HG02588 (cell line): Measurements from ENCODE around the gene JADE2.
"Not testable (repeated sequence)": the region's sequence is repeated elsewhere in the genome, so short reads cannot be mapped to it uniquely, and the experiment has no call there.

Experiments
- ATAC-seq: cut with Tn5 transposase; IDR thresholded peaks from one replicate; pipeline ENCODE4 v1.9.1; 2021; ENCODE audit warnings: mild to moderate bottlenecking, moderate library complexity; ENCODE audit not compliant: unreplicated experiment

The JADE2 gene

DNA sequence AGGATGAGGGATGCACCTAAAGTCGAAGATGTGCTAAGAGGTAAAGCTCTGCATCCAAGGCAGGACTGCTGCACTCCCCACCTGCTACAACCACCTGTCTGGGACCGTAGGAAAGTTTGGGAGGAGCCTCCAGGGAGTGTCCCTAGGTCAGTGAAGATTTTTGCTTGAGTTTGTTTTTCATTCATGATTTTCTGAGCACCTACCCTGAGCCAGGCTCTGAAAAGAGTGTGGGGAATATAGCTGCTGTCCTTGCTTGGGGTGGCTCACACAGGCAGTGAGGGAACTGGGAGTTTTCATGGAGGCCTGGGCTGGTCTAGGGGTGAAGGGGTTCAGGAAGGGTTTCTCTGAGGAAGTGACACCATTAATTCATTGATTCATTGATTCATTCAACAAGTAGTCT lies 58.3 kb downstream of the JADE2 start:
- no peak for ATAC-seq

DNA sequence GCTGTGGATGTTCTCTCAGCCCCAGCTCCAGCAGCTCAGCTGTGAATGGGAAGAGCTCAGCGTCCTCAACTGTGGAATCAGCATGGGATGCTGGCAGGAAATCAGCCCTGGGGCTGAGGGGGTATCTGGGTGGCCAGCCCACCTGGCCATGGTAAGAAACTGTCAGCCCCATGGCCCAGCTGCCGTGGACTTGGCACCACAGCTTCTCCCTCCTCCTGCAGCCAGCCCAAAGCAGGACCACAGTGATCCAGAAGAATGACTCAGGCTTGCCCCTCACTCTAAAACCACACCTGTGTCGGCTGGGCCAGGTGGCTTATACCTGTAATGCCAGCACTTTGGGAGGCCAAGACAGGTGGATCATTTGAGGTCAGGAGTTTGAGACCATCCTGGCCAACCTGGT lies 59.2 kb downstream of the JADE2 start:
- ATAC-seq = no peak

DNA sequence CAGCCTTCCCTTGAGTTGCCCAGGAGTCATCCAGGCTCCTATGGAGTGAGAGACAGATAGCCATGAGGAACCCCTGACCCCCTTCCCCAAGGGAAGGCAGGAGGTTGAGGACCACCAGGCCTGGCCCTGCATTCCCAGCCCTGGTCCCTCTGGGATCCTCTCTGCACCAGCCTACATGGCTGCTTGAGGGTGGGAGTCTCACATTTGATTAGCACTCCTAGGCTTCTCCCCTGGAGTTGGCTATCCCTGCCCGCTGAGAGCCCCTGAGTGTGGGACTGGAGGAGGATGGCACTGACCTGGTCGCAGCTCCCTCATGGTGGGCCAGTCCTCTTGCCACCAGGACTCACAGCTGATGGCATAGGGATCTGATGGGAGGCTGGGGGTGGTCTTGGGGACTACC lies 60.5 kb downstream of the JADE2 start:
- ATAC-seq = no peak

DNA sequence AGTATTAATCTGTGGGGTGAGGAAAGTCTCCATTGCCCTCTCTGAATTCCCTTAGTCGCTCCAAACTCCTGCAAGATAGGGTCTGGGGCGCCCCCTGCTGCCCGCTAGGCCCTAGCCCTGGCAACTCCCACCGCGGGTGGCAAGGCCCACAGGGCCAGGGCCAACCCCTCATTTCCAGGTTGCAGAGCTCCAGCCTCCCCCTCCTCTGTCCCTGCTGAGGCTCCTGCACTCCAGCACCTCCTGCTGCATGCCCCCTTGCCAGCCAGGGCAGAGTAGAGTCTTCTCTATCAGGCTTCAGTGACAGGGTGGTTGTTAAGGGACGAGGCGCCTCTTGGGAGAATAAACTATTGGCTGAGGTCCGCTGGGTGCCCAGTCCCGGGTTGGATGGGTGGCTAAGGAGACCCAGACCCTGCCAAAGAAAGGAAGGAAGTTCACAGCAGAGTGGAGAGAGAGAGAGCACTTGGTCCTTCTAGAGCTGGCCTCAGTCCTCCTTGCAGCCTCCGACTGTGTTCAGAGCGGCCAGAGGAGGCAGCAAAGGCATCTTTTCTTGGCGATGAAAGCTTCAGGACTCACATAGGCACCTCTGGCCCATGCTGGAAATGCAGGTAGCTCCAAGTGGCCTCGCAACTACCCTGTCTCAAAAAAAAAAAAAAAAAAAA lies 61.5 kb downstream of the JADE2 start:
- peak; percentile 74 for ATAC-seq

DNA sequence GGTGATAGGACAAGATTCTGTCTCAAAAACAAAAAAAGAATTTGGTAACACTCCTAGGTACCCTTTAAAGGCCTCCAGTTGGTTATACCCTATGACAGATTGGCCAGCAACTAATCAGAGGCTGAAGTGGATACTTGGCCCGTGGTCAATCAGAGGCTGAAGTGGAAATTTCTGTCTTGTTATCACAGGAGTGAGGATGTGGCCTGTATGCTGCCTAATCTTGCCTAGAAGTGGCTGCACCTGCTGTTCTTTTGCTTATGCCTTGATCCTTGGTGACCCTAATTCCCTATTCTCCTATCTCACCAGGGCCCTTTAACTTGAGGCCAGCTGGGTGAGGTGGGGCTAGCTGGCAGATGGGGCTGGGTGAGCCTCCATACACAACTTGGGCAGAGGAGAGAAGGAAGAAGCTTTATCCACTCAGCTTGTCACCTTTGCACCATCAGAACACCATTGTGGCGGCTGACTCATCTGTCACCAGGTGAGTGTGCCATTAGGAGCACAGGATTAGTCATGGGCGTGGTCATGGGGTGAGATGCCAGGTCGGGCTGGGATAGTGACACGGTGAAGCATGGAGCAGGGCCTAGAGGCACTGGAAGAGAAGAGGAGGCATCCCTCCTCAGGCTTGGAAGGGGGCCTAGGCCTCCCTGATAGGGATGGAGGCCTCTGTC lies 65.7 kb downstream of the JADE2 start:
- no peak for ATAC-seq

DNA sequence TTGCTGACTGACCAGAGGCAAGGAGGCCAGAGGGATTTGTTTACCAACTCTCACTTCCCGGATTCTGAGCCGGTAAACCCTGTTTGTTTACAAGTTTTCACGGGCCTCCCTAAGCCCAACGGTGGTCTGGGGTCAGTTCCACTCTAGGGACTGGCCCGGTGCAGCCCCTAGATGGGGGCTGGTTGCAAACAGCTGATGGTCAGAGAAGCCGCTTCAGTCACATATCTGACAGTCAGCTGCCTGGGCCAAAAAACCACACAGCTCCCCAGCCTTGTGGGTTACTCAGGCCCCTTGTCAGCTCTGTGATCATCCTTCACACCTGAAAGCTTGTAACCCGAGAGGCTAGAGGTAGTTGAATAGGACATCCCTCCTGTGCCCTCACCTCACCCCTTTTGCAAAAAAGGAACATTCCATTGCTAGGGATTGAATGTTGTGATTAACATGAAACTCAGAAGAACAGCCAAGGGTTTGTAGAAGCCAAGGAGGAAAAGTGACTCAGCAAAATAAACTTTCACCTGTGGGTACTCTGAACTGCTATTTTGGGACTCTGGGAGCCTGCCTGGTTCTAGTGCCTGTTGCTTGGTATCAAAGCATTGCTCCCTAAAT lies 66.8 kb downstream of the JADE2 start:
- ATAC-seq = no peak

DNA sequence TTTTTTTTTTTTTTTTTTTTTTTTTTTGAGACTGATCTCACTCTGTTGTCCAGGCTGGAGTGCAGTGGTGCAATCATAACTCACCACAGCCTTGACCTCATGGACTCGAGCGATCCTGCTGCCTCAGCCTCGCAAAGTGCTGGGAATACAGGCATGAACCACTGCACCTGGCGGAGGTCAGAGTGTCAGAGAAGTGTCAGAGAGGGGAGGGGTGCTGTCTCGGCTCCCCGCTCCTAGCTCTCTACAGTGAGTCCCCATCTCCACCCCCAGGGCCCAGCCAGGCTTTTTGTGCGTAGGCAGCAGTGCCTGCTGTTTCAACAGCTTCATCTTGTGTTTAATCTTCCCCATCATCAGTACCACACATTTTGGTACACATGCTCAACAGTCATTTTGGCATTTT lies 68.9 kb downstream of the JADE2 start:
- no peak for ATAC-seq

DNA sequence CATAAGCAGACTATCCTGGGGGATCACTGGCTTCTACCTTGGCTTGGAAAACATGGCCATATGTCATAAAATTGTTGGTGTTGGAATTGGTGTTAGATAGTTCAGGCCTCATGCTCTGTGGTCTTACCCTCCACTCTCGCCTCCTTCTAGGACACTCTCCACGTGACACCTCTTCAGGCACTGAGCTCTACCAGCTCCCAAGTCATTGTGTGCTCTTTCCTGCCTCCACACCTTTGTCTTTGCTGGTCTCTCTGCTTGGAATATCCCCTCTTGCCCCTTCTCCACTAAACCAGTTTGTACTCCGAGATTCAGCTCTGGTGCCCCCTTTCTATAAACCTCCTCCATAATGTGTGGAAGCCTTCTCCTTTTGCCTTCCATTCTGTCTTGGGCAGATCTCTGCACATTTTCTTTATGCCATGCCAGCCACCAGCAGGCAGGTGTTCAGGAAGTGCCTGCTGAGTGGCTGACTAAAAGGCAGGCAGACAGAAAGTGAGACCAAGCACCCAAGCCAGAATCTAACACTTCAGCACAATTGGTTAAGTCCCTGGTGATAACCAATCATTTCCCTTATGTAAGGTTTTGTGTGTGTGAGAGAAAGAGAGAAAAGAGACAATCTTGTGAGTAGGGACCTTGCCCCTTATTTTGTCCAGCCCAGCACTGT lies 69.5 kb downstream of the JADE2 start:
- peak; percentile 73 for ATAC-seq

DNA sequence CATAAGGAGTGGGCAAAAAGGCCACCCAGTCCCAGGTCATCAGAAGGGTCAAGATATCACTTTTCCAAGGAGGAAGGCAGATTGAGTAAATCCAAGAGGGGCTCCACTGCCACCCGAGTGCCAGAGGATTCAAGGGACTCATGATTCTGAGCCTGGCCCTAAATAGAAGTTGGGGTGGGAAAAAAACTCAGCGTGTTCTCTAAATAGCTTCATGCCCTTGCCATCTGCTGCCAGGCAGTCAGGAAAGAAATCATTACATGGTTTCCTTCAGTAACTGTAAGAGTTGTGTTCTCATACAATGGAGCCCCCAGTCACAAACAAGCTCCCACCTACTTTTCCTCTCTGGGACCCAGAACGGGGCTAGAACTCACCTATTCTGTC lies 70.0 kb downstream of the JADE2 start:
- no peak for ATAC-seq

DNA sequence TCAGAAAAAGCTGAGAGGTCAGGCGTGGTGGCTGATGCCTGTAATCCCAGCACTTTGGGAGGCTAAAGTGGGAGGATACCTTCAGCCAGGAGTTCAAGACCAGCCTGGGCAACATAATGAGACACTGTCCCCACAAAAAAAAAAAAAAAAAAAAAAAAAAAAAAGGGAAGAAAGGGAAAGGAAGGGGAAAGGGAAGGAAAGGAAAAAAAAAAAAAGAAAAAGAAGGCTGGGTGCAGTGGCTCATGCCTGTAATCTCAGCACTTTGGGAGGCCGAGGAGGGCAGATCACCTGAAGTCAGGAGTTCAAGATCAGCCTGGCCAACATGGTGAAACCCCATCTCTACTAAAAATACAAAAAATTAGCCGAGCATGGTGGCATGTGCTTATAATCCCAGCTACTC lies 74.3 kb downstream of the JADE2 start:
- not testable (repeated sequence) for ATAC-seq

DNA sequence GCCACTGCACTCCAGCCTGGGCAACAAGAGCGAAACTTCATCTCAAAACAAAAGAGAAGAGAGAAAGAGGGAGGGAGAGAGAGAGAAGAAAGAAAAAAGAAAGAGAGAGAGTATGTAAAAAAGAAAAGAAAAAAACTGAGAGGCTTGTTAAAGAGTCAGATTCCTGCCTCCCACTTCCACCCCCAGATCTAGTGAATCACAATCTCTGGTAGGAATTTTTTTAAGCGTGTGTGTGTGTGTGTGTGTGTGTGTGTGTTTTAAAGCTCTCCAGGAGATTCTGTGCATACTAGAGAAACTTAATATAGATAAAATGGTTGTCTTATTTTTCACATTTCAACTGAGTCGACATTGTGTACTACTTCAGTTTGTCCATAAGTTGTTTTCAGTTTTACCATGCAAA lies 75.1 kb downstream of the JADE2 start:
- no peak for ATAC-seq

DNA sequence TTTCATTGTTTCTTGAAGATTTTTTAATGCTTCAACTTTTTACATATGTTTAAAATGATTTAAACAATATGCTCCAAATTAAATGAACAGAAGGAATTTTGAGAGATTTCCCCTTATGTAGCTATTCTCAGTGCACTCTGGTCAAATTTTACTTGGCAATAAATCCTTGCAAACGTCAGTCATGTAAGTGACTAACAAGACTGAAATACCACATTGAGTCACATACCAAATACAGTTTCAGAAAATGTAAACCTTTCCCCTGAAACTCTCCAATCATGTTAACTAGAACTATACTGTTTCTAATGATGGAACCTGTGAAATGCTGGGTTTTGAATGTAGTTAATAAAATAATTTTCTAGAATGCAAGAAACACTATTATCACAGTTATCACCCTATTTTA lies 77.6 kb downstream of the JADE2 start:
- no peak for ATAC-seq

DNA sequence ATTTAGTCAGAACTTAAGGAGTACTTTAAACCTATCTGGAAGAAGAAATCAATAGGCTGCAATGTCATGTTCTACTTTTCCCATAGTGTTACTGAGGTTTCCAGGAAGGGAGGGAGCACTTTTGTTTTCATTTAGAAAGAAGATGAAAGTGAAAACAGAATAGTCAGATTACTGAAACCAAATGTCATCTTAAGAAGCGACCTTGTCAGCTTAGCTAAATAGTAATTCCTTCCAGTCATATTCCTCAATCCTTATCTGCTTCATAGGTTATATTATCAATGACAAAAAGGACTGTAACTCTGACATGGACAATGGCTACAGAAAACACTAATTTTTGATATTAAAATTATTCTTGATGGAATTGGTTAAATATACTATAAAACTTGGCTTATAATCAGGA lies 79.4 kb downstream of the JADE2 start:
- ATAC-seq = no peak

DNA sequence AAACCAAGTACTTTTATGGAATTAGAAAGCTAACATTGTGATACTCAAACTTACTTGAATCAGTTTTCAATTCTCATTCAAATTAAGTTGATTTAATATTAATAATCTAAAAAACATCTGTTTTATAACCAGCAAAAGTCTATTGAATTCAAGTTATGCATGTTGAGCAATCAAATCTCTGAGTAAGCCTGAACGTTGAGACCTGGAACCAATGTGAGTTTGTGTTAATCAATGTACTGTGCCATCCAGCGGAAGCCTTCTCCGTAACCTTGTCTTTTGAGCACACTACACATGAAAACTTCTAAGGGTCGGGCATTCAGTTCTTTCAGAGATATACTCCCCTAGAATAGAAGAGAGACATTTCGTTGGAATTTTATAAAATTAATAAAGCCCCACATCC lies 81.3 kb downstream of the JADE2 start:
- ATAC-seq = no peak

DNA sequence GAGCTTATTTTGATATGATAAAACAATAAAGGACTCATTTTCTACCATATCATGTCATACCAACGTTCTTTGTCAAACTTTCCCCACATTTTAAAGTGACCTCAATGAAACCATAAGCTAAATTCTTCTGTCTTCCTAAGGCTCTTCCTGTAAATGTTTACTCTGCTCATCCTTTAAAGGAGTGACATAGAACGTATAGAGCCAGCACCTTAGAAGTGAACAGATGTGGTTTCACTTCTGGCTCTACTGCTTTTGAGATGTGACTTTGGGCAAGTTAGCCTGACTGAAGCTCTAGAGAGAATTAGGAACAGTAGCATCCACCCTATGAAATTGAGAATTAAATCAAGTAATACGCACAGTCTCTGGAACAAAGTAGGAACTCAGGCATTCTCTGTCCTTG lies 83.1 kb downstream of the JADE2 start:
- ATAC-seq = no peak

DNA sequence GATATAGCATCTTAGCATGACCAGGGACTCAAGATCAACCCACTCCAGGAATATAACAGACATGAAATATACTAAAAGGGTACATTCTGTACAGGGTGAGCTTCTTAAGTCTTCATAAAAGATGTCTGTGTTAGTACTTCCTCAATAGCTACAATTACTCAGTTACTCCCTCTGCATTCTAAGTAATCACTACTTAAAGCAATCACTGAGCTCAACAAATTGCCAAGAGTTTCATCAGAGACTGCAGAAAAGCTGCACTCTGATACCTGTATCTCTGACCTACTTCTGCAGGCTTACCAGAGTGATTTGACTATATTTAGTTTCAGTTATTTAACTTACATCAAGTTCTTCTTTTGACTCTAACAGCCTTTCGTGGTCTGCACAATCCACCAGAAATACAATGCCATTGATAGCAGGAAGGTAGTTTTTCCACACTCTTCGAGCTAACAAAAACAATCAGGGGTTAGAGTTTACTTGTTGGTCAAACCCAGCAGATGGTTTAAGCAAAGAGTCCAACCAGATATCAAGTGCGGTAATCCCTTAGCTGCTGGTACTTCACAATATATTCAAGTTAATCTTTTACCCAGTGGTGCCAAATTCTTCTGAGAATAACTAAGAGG lies 83.9 kb downstream of the JADE2 start:
- no peak for ATAC-seq

DNA sequence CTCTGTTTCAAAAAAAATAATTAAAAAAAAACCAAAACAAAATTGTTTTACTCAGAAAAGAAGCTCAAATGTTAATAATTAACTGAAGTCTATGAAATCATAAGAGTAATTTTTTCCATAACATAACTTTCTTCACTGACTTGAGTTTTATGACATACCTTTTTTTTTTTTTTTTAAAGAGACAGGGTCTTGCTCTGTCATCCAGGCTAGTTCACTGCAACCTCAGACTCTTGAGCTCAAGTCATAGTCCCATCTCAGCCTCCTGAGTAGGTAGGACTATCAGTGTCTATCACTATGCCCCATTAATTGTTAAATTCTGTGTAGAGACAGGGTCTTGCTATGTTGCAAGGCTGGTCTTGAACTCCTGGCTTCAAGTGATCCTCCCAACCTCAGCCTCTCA lies 85.3 kb downstream of the JADE2 start:
- ATAC-seq = no peak

DNA sequence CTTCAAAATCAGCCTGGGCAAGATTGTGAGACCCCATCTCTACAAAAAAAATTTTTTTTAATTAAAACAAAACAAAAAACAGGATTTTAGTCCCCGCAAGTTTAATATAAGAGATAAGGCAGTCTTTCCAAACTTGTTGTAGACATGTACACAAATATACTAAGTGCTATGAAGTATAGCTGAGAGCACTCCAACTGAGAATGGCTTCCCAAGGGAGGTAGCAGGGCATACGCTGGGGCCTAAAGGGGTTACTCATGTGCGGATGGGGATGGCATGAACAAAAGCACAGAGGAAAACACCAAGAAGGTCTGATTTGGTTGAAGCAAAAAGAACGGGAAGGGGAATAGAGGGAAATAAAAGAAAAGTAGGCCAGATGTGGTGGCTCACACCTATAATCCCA lies 86.0 kb downstream of the JADE2 start:
- ATAC-seq = no peak

DNA sequence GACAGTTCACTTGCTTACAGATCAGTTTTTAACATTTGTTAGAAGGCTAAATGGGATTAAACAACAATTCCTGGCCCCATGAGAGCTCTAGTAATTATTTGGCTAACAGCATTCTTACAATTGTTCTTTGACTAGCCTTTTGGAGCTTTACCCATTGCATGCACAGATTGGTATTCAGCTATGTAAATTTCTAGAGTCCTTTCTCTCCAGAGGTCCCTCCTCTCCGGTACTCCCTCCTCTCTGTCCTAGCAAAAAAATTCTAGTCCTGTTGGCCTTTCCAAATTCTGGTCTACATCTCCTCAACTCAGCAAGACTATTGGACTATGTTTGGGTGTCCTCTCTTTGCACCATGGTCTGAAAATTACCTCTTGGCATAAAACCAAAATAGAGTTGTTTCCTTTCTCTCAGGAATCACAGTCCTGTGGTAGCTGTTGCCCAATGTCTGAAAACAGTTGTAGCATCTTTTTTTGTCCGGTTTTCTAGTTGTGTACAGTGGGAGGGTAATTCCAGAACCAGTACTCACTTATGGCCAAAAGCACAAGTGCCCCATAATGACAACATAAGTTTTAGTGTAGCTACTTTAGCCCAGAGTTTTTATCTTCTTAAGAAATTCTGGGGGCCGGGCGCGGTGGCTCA lies 89.1 kb downstream of the JADE2 start:
- ATAC-seq = no peak

DNA sequence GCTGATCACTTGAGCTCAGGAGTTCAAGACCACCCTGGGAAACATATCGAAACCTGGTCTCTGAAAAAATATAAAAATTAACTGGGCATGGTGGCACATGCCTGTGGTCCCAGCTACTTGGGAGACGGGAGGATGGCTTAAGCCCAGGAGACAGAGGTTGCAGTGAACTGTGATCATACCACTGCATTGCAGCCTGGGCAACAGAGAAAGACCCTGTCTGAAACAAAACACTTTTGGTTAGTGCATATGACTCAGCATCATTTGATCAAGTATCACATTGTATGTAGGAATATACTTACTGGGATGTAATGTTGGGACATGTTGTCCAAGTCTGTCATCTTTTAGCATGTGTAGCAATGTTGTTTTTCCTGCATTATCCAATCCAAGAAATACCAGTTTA lies 95.2 kb downstream of the JADE2 start:
- ATAC-seq = no peak

DNA sequence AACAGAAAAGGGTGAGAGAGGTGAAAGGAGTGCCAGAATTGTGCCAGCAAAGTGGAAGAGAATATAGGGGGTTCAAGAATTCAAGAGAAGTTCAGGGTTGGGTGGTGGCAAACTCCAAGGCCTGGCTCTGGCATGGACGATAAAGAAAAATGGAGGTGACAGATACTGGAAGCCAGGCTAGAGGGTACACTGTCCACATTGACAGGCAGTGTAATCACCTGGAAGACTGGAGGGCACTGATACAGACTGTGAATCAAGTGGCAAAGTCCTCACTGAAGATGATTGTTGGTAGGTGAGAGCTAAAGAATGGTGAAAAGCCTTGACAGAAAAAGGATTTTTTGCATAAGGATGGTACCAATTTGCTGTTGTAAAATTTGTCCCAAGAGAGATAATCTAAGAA lies 100.1 kb downstream of the JADE2 start:
- no peak for ATAC-seq
